B cell (primary cell): ENCODE results near the gene TCF23. TPM values are rescaled to one million over a fixed set of nuclear protein-coding genes. Genes with fewer than 3 reads are reported as not detected.
A peak's percentile ranks its signal among the peaks of the same experiment; 100 is the strongest.

ENCODE experiments used
- ATAC-seq: fragments of 200-7000 bp; cut with Tn5 transposase; one replicate; pipeline ENCODE4 v1.10.0; 2021; ENCODE audit warnings: low read depth, mild to moderate bottlenecking, moderate number of reproducible peaks, moderate library complexity
- CTCF ChIA-PET: fragments of 350-600 bp; sonication (Branson Sonifier 250); formaldehyde crosslinking; loops from one replicate; lab custom pipeline; 2021; ENCODE audit warnings: antibody characterized with exemption, inconsistent platforms; lab: Charles Lee
- POLR2A ChIA-PET: fragments of 350-600 bp; sonication (Branson Sonifier 250); formaldehyde crosslinking; loops from one replicate; lab custom pipeline; 2021; ENCODE audit warnings: antibody characterized with exemption; lab: Charles Lee
- DNase-seq: peaks from one replicate; pipeline ENCODE4 v3.0.0; 2013
- H2AFZ ChIP-seq: 2 replicates; pipeline ENCODE4 v1.6.1; 2012; ENCODE audit warnings: mild to moderate bottlenecking, low read depth, low read length; ENCODE audit not compliant: insufficient read depth, poor library complexity, severe bottlenecking
- H3K27ac ChIP-seq, 2 donors: 1 replicate in 1 of 2; 2 replicates in 1 of 2; pipeline ENCODE4 v1.5.1; 2012 to 2013; ENCODE audit warnings: low read length in 2 of 2, mild to moderate bottlenecking in 2 of 2, moderate library complexity in 1 of 2
- H3K27me3 ChIP-seq, 4 experiments: fragments of 200-600 bp in 1 of 4; sonication (generic) in 1 of 4; replicated peaks in 1 of 4; 1 replicate in 2 of 4; 2 replicates in 2 of 4; pipeline versions ENCODE4 v1.6.1 to v1.7.0; 2013 to 2016; ENCODE audit warnings: low read length in 3 of 4, mild to moderate bottlenecking in 2 of 4, mixed read lengths in 1 of 4, moderate library complexity in 1 of 4; ENCODE audit not compliant: insufficient read depth in 4 of 4, control insufficient read depth in 3 of 4; ENCODE audit errors: control extremely low read depth in 1 of 4
- H3K36me3 ChIP-seq, 2 experiments: replicated peaks in 1 of 2; 1 replicate in 1 of 2; 2 replicates in 1 of 2; pipeline versions ENCODE4 v1.6.1 to v1.7.1; 2013; ENCODE audit warnings: low read length in 1 of 2; ENCODE audit not compliant: insufficient read depth in 2 of 2, control insufficient read depth in 1 of 2; ENCODE audit errors: control extremely low read depth in 1 of 2, extremely low read depth in 1 of 2
- H3K4me1 ChIP-seq, 2 donors: fragments of 200-600 bp in 1 of 2; sonication (generic) in 1 of 2; 1 replicate in 1 of 2; 2 replicates in 1 of 2; pipeline versions ENCODE4 v1.5.1 to v1.6.1; 2013 to 2017; ENCODE audit warnings: low read length in 2 of 2; ENCODE audit not compliant: control insufficient read depth in 2 of 2, insufficient read depth in 2 of 2
- H3K4me2 ChIP-seq: replicated peaks from 2 replicates; pipeline ENCODE3; 2012; ENCODE audit warnings: mild to moderate bottlenecking, low read depth, low read length; ENCODE audit not compliant: poor library complexity, severe bottlenecking
- H3K4me3 ChIP-seq, 5 experiments: fragments of 200-600 bp in 1 of 5; sonication (generic) in 1 of 5; 1 replicate in 3 of 5; 2 replicates in 2 of 5; pipeline versions ENCODE4 v1.5.1 to v1.7.0; 2011 to 2016; ENCODE audit warnings: low read length in 4 of 5, mild to moderate bottlenecking in 4 of 5, low read depth in 2 of 5, control low read depth in 1 of 5, moderate library complexity in 1 of 5; ENCODE audit not compliant: insufficient read depth in 1 of 5; ENCODE audit errors: control extremely low read depth in 1 of 5, extremely low read depth in 1 of 5
- H3K79me2 ChIP-seq: fragments of 200-600 bp; sonication (generic); one replicate; pipeline ENCODE4 v1.6.0; 2016; ENCODE audit warnings: low read length; ENCODE audit not compliant: control insufficient read depth, insufficient read depth
- H3K9ac ChIP-seq: fragments of 200-600 bp; sonication (generic); 2 replicates; pipeline ENCODE4 v1.6.1; 2017; ENCODE audit warnings: mild to moderate bottlenecking, low read length, moderate library complexity
- H3K9me3 ChIP-seq, 3 donors: one replicate each; pipeline versions ENCODE4 v1.6.1 to v1.7.1; 2013; ENCODE audit warnings: low read length in 2 of 3; ENCODE audit not compliant: control insufficient read depth in 2 of 3, insufficient read depth in 1 of 3; ENCODE audit errors: control extremely low read depth in 1 of 3
- H4K20me1 ChIP-seq: 2 replicates; pipeline ENCODE4 v1.6.0; 2012; ENCODE audit warnings: mild to moderate bottlenecking, low read length; ENCODE audit not compliant: insufficient read depth, control insufficient read depth, poor library complexity, severe bottlenecking
- H3K27ac Mint-ChIP-seq: one replicate; pipeline ENCODE4 v1.8.0; 2021; ENCODE audit warnings: mixed read lengths
- H3K27me3 Mint-ChIP-seq: one replicate; pipeline ENCODE4 v1.8.0; 2021; ENCODE audit warnings: mixed read lengths
- H3K4me1 Mint-ChIP-seq: one replicate; pipeline ENCODE4 v1.8.0; 2021; ENCODE audit warnings: mixed read lengths
- H3K4me3 Mint-ChIP-seq: one replicate; pipeline ENCODE4 v1.8.0; 2021; ENCODE audit warnings: mixed read lengths
- H3K9me3 Mint-ChIP-seq: one replicate; pipeline ENCODE4 v1.8.0; 2022; ENCODE audit warnings: mixed read lengths; ENCODE audit not compliant: insufficient read depth
- CTCF ChIP-seq: fragments of 200-600 bp; IDR thresholded peaks from one replicate; pipeline ENCODE4 v1.8.0; 2022; ENCODE audit warnings: antibody characterized with exemption, mild to moderate bottlenecking
- EZH2 ChIP-seq: IDR thresholded peaks from 2 replicates; pipeline ENCODE4 v1.6.1; 2012; ENCODE audit warnings: borderline replicate concordance, low read depth, mild to moderate bottlenecking, moderate library complexity, low read length; ENCODE audit not compliant: insufficient read depth, poor library complexity, severe bottlenecking
- WGBS: methylation state at CpG from one replicate; pipeline ENCODE4 v1.1.5; 2013; ENCODE audit warnings: missing lambda C conversion rate; ENCODE audit not compliant: insufficient coverage; 5-methylcytosine and 5-hydroxymethylcytosine counted together
- intact Hi-C: fragments of 100-400 bp; cut with micrococcal nuclease; formaldehyde crosslinking; loops from one replicate; pipeline ENCODE4 v1.10.0; 2022
- polyA plus RNA-seq: library from polyadenylated mRNA; depleted of rRNA; stranded (reverse); fragments of >200 nt; gene quantifications from 2 replicates; pipeline ENCODE4 v1.2.3, GENCODE V29; 2012
- total RNA-seq, 2 donors: library from RNA; stranded (reverse); fragments of 120-200 nt in 1 of 2; gene quantifications; 1 replicate in 1 of 2; 2 replicates in 1 of 2; pipeline versions ENCODE4 v1.2.3 to v1.2.4, GENCODE V29; 2013 to 2022

The TCF23 gene
- total and polyA plus RNA-seq, 2 donors (not counting 1 experiment from before 2014, with no cell fraction given), result 0.10 TPM; not detected in 1

- Histone ChIP-seq H3K9me3 (peaks cover 0 to 3% (median 0%) of the 10 kb centered on the region in 3 donors), H4K20me1 (no peaks in the 10 kb centered on the region), H2AFZ (peak overlapping the region; percentile 50), H3K4me1 (peaks cover 22 to 28% of the 10 kb centered on the region in 2 donors), H3K27ac (peak overlapping the region; percentile 49 to 60), H3K27me3 (no peaks in the 10 kb centered on the region), H3K4me3 (no peak overlapping the region), H3K4me2 (peak overlapping the region; percentile 49), H3K79me2 (no peaks in the 10 kb centered on the region), H3K36me3 (no peaks in the 10 kb centered on the region), H3K9ac (peak overlapping the region; percentile 12)
- H3K27ac Mint-ChIP-seq, result peak overlapping the region; percentile 53
- intact Hi-C loops, result no loop called here
- POLR2A ChIA-PET, result no interaction called here
- WGBS, result 73% methylated on average over 5 of the region's 8 CpGs
- TF ChIP-seq EZH2, result no peak
- TF ChIP-seq CTCF, result no peak
- no peak for ATAC-seq
- no peaks in the 10 kb centered on the region for H3K27me3 Mint-ChIP-seq
- CTCF ChIA-PET, result interaction anchor here (1.1 kb wide), 1 partner anchor 138 kb away, joined by 3 read pairs; no protein-coding TSS in a partner anchor
- H3K4me3 Mint-ChIP-seq, result peak overlapping the region; percentile 24
- H3K4me1 Mint-ChIP-seq, result peaks cover 24% of the 10 kb centered on the region
- H3K9me3 Mint-ChIP-seq, result no peaks in the 10 kb centered on the region
- peak; percentile 40 for DNase-seq
Observed at GRCh38 chr2:27164960-27165763, 16.4 kb downstream of the TCF23 start.
